Right renal pelvis (tissue), 4 donors: ENCODE results near the gene CLN5. TPM values are rescaled to one million over a fixed set of nuclear protein-coding genes. Genes with fewer than 3 reads are reported as not detected.
"Not testable (repeated sequence)": the region's sequence is repeated elsewhere in the genome, so short reads cannot be mapped to it uniquely, and the experiment has no call there.

Source experiments
- DNase-seq, 4 donors: peaks; one replicate each; pipeline ENCODE4 v3.0.0-alpha.2; 2013; ENCODE audit warnings: low read depth in 4 of 4, low spot score in 3 of 4, missing footprints in 1 of 4
- polyA plus RNA-seq, 4 donors: library from polyadenylated mRNA; unstranded; fragments of 120-200 nt; gene quantifications; one replicate each; pipeline ENCODE4 v1.2.1, GENCODE V29; 2013; ENCODE audit not compliant: insufficient read length in 4 of 4

CLN5 gene
- polyA plus RNA-seq, 4 donors, result 44.6 to 61.2 (median 52.0) TPM

DNA sequence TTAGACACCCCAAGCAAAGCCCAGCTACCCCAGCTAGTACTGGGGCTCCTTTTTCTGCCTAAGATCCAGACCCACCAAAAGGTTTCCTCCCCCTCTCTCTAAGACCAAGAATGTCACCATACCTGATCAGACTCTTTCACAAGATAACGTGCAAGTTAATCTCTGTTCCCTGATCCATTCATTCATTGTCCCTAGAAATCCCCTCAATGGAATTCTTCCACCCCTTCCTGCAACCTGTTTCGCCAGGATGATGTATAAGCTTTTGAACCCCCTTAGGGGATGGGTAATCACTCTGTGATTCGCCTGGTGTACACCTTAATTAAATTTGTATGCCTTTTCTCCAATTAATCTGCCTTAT lies 17.3 kb upstream of the CLN5 start:
- DNase-seq, result no peak

DNA sequence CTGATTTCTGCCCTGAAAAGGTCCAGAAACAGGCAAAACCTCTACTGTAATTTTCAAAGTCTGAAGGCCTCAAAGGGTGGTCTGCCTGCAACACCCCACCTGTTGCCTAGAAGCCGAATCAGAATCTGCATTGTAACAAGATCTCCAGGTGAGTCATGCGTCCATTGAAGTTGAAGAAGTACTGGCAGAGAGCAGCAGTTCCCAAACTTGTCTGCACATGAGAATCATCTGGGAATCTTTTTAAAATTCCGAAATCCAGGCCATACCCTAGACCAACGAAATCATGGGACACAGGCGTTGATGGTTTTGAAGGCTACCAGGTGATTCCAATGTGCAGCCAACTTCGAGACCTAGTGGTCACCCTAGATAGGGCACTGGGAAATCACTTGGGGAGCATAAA lies 16.0 kb upstream of the CLN5 start:
- DNase-seq, result no peak

DNA sequence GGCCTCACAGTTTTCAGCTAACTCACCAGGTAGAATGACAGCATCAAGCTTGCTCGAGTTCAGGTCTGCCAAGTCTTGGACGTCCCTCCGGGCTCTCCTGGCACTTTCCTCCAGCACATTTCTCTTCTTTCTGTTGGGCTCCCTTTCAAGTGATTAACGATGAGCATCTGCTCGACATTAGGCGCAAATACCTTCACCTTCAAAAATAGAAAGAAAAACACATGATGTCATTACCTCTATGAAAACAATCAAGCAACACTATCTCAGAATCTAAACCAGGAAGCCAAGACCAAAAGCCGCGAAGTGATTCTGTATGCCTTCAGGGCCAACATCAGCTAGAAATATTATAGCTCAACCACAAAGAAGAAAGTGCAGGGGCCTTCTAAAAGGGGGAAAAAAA lies 15.4 kb upstream of the CLN5 start:
- DNase-seq, result no peak

DNA sequence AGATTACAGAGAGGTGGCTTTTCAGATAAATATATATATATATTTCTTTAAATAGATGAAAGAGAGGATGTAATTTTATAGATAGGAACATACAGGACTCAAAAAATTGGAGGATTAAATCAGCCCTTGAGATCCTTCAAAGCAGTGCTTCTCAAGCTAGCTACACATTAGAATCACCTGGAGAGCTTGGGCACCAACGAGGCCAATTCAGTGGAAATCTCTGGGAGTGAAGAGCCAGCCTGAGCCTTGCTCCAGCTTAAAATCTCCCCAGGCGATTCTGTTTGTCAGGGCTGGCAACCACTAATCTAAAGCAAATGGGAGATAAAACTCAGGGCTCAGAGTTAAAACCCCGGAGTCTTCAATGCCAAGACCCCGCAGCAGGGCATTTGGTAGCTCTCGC lies 15.0 kb upstream of the CLN5 start:
- DNase-seq, result no peak

DNA sequence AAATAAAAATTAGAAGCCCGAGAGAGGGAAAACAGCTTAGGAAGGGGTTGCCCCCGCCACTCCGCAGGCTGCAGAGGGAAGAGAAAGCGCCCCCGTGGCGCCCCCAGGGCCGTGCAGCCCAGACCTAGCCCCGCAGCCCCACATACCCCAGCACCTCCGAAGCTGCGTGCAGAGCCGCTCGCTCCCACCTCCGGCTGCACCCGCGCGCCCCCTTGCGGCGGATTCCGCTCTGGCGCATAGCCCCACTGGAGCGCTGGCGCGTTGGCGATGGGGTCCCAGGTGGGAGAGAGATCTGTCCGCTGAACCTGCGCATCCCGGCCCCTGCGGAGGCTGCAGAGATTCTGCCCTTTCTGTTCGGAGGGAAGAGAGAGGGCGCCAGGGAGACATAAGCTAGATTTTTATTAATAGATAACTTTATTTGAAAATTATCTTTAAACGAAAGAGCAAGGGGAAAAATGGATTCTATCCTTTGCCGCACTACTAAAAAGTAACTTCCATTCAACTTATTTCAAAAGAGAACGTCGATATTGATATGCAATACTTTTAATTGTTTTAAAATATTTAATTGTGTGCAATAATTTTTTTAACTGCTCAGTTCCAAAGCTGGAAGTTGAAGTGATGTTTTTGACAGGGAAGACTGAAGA lies 11.7 kb upstream of the CLN5 start:
- DNase-seq, result peak in 2 of 4 donors; percentile 31 to 60

DNA sequence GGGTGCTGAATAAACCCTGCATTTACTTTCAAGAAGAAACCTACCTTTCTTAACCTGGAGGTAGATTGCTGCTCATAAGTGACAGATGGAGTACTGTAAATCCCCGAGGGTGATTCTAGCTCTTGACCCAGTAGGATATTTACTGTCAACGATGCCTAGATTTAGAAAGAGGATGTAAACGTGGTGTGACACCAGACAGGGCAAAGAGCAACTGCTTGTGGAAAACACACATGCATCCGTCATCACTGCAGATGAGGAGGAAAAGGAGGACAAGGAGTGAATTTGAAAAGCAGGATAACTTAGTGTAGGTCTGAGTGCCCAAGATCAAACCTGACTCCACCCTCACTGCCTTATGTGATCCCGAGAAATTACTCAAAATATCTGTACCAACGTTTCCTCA lies 9.8 kb upstream of the CLN5 start:
- no peak for DNase-seq

DNA sequence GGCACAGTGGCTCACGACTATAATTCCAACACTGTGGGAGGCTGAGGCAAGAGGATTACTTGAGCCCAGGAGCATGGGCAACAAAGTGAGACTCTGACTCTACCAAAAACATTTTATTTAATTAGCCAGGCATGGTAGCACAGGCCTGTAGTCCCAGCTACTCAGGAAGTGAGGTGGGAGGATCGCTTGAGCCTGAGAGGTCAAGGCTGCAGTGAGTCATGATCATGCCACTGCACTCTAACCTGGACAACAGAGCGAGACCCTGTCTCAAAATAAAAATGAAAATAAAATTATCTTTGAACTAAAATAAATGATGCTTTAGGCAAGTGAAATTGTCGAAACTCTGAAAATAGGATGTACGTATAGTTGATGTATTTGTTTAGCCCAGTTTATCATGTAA lies 8.2 kb upstream of the CLN5 start:
- no peak for DNase-seq

DNA sequence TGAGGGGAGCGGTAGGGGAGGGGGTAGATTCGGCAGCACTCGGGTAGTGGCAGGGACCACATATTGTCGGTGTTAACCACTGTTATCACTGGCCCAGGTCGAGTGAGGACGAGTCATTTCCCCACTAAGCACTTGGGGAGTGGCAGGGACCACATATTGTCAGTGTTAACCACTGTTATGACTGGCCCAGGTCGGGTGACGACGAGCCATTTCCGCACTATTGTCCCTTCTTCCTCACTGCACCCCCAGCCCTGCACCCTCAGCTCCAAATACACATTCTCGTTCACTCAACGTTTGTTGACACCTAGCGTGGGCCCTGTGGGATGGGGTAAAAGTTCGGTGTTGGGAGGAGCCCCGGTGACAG lies 467 bp upstream of the CLN5 start:
- DNase-seq, result no peak

DNA sequence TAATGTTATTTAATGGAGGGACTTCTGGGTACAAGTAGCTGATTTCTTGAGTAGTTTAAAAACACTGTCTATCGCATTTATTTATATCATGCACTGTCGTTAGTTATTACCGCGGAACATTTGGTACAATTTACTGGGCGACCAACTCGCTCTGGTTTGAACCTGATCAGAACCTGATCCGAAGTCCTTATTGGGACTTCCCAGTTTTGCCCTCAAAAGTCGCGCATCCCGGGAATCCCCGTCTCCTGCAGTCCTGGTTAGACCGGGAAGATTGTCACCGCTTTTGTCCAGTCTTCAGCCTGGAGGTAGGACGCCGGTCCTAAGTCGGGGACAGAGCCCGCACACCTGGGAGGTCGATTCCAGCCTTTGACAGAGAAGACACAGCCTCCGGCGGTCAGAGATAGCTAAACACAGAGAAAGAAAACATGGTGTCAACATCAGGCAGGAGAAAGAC lies 694 bp downstream of the CLN5 start:
- peak in 2 of 4 donors; percentile 28 to 32 for DNase-seq

DNA sequence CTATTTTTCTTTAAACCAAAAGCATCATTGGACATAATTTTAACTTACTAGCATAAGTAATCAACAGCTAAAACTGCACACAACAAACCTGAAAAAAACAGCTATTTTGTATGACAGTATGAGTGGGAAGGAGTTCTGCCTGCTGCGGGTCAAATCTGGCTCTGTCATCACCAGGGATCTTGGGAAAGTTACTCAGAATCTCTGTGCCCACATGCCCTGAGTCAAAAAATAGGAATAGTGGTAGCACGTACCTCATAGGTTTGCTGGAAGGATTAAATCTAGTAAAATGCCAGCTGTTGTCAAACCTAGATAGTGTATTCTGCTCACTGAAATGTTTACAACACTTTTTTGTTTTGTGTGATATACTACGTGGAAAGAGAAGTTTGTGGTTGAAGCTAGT lies 1.1 kb downstream of the CLN5 start:
- DNase-seq, result no peak

DNA sequence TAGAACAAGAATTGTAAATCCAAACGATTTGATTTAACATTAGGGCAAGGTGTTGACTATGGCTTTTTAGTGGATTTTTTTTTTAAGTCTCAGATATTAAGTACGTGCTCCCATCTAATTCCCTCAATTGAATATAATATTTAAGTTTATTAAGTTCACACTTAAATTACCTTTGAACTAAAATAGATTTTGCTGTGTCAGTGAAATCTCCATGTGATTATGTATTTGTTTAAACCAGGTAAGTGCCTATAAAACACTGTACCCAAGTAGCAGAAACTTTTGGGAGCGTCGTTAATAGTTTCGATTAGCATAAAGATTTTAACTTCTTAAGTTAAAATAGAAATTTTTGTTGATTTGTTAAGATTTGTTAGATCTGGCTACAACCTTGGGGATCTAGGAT lies 1.6 kb downstream of the CLN5 start:
- no peak for DNase-seq

DNA sequence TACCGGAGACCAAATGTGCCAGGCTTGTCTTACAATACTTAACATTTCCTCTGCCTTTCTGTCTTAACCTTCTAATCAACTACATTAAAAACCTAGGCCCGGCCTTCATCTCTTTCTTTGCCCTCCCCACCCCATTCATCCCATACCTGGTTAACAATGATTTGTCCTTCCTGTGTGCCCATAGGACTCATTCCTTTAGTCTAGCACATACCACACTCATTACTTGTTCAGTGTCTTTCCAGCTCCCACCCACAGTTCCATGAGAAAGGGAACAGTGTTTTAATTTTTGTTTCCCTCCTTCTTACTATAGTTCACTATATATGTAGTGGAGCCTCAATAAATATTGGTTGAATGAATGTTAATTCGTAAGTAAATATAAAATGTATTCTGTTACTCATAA lies 2.4 kb downstream of the CLN5 start:
- DNase-seq, result no peak

DNA sequence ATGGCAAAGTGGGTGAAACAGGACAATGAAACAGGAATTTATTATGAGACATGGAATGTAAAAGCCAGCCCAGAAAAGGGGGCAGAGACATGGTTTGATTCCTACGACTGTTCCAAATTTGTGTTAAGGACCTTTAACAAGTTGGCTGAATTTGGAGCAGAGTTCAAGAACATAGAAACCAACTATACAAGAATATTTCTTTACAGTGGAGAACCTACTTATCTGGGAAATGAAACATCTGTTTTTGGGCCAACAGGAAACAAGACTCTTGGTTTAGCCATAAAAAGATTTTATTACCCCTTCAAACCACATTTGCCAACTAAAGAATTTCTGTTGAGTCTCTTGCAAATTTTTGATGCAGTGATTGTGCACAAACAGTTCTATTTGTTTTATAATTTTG lies 8.6 kb downstream of the CLN5 start:
- no peak for DNase-seq

DNA sequence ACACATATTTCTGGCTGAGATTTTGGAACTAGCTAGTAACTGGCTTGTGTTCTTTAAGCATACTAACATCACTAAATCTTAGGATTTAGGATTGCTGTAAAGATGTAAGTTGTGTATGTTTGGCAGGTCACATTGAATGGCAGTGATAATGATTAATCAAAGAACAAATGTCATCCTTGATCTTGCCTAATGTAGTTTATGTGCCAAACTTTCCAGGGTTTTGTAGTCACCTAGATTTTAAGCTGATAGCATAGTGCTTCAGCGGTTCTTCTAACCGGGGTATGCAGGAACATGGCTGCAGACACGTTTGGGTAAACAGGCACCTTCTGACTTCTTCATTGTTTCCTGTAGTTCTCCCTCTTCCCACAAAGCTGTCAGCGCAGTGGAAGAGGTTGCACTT lies 9.7 kb downstream of the CLN5 start:
- no peak for DNase-seq

DNA sequence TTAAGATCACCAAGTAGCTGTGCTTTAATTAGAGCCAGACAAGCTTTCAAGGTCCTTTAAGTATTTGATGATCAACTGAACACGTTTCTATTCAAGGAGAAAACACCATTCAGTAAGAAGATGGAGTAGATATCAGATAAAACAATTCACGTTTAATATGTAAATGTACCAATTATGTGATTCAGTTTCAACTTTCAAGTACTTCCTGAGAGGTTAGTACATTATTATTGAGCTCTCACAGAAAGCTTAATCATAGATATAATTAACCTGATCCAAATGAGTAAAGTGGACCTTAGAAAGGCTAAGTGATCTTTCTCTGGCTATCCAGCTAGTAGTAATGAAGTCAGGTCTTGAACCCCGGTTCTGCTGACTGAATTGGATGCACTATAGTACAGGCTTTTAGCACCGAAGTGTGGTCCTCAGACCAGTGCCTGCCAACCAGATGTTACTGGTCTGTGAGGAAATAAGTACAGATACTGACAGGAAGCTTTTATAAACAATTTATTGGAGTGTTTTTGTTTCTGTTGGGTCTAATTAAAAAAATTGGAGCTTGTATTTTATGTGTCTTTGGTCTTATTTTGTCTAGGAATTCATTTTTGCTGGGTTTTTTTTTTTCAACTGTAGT lies 10.2 kb downstream of the CLN5 start:
- DNase-seq, result no peak

DNA sequence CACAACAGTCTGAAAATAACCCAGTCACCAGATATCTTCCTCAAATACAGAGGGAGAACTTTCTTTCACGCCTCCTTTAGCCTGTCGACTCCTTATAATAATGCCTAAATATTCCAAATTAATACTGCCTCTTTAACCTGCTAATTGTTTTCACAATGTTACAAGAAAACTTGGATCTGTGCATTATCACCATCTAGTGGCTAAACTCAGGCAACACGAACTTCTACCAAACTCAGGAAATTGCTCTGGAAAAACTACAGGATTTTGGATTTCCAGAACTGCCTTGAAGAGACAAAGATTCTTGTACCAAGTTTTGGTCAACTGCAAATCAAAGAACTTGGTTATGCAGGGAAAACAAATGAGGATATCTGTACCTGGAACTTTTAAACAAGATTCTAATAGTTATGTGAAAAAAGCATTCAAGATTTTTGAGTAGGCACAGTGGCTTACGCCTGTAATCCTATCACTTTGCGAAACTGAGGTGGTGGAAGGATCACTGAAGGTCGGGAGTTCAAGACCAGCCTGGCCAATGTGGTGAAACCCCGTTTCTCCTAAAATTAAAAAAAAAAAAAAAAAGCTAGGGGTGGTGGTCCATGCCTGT lies 10.8 kb downstream of the CLN5 start:
- DNase-seq, result peak in 1 of 4 donors; percentile 10

DNA sequence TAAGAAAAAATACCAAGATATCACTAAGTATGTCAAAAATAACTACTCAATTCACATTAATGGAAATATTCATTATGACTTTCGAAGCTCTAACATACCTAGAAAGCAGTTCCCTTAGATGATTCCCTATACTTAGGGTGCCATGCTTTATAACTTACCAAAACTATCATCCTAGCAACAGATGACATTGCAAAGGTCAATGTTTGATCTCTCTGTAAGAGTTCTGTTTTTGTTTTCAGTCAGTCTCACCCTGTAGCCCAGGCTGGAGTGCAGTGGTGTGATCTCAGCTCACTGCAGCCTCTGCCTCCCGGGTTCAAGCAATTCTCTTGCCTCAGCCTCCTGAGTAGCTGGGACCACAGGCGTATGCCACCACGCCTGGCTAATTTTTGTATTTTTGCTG lies 16.5 kb downstream of the CLN5 start:
- DNase-seq, result not testable (repeated sequence)

DNA sequence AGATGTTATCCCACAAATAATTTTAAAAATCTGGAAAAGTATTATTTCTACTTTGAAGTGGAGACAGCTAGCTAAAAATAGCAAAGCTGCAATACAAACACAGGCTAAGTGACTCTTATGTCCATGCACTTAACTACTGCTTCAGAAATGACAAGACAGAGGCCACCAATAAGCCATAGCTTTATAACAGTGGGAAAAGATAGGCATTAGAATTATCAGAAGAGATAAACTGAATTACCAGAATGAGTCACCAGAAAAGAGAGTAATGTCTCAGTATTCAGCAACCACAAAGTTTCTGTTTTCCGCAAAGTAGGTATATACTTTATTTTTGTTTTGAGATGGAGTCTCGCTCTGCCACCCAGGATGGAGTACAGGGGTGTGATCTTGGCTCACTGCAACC lies 17.1 kb downstream of the CLN5 start:
- DNase-seq, result no peak

DNA sequence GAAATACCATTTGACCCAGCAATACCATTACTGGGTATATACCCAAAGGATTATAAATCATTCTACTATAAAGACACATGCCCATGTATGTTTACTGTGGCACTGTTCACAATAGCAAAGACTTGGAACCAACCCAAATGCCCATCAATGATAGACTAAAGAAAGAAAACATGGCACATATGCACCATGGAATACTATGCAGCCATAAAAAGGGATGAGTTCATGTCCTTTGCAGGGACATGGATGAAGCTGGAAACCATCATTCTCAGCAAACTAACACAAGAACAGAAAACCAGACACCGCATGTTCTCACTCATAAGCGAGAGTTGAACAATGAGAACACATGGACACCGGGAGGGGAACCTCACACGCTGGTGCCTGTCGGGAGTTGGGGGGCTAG lies 17.8 kb downstream of the CLN5 start:
- DNase-seq, result not testable (repeated sequence)

DNA sequence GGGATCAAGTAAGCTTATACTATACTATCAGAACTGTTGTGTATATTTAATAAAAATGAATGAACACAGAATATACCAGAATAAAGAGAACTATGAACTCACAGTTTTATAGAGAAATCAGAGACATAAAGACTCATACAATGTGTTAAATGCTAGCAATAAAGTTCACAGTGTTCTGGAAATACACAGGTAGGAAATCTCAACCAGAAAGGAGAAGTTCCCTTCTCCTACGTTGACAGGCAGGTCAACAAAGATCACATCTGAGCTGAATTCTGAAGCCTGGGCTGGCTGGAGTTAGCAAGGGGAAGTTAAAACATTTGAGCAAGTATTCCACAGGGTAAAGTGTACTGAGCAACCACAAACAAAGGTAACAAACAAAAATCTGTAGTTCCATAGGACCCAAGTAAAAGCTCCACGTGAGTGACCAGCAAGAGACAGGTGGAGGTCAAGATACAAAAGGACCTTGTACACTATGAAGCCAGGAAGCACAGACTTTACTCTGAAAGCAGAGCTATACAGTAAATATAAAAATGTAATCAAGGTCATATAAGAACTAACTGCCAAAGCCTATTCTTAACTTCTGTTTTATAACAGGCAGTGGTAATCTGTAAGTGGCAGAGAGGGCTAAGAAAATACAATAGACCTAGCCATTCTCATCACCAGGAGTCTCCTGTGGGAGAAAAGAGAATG lies 22.1 kb downstream of the CLN5 start:
- DNase-seq, result no peak

DNA sequence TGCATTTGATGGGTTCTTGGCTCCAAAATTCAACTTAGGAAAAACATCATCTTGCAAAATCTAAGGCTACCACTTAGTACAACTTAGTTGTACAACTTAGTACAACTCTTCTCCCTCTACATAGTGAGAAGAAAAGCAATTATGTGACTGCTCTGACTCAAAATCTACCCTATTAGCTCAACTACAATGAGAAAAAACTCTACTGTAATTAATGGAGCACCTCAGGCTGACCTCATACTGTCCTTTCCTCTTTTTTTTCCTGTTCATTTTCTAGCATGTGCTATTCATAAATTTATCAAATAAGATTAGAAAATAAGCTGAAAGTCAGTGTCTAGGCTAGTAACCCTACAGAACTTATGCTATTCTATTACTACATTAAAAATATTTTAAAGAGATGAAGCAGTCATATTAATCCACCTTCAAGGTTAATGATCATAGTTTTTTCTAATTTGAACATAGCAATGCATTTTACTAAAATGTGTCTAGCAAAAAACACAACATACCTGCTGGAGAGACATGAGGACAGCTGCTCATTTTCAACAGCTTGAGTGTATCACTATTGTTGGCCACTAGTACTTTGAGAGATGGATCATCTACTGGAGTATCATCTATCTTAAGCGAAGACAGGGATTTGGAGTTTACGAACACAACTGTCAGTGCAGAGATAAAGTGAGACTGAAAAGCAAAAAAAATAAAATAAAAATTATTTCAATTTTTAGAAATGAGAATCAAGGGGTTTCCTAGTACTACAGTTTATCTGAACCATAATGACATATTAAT lies 23.2 kb downstream of the CLN5 start:
- no peak for DNase-seq
